ENCODE measurements around the gene APOLD1.
"Not testable (repeated sequence)": the region's sequence is repeated elsewhere in the genome, so short reads cannot be mapped to it uniquely, and the experiment has no call there.

The APOLD1 gene

DNA sequence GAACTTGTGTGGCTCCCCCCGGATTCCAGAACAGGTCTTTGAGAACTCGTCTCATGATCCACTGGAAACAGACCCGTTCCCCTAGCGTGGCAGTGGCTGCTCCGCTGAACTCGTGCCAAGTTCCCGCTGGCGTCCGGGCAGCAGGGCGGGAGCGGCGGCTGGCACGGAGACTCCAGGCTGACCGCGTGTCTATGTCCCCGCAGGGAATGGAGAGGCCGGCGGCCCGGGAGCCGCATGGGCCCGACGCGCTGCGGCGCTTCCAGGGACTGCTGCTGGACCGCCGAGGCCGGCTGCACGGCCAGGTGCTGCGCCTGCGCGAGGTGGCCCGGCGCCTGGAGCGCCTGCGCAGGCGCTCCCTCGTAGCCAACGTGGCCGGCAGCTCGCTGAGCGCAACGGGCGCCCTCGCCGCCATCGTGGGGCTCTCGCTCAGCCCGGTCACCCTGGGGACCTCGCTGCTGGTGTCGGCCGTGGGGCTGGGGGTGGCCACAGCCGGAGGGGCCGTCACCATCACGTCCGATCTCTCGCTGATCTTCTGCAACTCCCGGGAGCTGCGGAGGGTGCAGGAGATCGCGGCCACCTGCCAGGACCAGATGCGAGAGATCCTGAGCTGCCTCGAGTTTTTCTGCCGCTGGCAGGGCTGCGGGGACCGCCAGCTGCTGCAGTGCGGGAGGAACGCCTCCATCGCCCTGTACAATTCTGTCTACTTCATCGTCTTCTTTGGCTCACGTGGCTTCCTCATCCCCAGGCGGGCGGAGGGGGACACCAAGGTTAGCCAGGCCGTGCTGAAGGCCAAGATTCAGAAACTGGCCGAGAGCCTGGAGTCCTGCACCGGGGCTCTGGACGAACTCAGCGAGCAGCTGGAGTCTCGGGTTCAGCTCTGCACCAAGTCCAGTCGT lies 1.5 kb downstream of the APOLD1 start:
- peak; percentile 86 for DNase-seq

DNA sequence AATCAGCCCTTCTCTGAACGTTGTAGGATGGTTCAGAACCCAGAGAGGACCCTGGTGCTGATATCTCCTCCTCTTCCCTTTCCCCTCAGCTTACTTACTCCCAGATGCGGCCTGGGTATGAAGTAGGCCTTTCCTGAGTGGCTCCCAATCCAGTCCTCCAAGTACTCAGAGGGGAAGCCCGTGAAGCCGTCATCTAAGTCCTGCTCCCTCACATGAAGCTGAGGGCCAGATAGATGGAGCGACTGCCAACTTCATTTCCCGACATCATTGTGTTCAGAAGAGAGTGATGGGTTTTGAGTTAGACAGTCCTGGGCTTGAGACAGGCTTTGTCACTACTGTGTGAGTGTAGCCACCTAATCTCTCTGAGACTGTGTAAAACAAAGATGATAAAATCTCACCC lies 2.7 kb downstream of the APOLD1 start:
- DNase-seq, result peak; percentile 59

DNA sequence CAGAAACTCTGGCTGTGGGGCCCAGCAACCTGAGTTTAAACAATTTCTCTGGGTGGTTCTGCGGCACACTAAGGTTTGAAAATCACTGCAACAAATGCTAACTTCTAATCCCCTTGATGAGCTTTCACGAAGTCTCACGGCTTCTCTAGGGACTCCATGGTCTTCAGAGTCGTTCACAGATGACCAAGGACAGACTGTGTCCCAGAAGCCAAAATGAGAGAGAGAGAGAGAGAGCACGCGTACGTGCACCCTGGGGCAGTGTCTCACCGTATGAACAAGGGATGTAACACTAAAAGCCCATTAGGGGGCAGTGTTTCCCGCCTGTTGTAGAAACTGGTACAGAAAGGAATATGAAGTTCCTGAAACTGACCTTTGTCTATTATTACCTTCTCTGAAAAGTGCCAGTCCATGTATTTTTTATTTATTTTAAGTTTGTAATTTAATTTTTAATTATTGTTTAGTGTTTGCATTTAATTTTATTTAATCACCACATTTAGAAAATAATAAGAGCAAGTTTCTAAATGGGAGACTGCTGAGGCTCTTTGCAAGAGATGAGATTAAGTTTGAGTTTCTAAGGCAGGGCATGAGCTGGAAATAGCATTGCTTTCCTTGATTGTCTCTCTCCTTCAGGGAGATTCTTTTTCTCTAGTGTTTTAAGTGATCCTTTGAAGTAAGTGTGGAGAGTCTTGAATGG lies 3.4 kb downstream of the APOLD1 start:
- peak; percentile 70 for DNase-seq

- DNase-seq, result no peak
Observed at GRCh38 chr12:12790956-12791355, 5.5 kb downstream of the APOLD1 start.

GRCh38 chr12:12791756-12792369 lies 6.4 kb downstream of the APOLD1 start:
- DNase-seq, result no peak

DNA sequence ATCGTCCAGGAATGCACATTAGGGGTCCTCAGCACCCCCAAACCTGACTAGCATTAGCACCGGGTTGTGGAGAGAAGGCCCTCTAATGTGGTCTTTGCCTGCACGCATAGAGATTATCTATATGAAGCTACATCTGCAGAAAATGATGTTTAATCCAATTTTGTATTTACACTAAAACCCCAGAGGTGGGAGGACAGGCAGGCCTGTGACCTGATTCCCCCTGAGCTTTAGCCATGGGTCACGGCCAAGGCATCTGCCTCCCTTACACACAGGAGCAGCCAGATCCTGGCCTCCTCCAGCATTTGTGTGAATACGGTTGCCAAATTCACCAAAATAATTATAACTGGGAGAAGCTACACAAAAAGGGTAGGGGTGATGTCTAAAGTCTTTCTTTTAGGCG lies 7.0 kb downstream of the APOLD1 start:
- DNase-seq, result no peak

GRCh38 chr12:12794686-12795085 lies 9.2 kb downstream of the APOLD1 start:
- no peak for DNase-seq

- no peak for DNase-seq
Observed at GRCh38 chr12:12796171-12796570, 10.7 kb downstream of the APOLD1 start.

DNA sequence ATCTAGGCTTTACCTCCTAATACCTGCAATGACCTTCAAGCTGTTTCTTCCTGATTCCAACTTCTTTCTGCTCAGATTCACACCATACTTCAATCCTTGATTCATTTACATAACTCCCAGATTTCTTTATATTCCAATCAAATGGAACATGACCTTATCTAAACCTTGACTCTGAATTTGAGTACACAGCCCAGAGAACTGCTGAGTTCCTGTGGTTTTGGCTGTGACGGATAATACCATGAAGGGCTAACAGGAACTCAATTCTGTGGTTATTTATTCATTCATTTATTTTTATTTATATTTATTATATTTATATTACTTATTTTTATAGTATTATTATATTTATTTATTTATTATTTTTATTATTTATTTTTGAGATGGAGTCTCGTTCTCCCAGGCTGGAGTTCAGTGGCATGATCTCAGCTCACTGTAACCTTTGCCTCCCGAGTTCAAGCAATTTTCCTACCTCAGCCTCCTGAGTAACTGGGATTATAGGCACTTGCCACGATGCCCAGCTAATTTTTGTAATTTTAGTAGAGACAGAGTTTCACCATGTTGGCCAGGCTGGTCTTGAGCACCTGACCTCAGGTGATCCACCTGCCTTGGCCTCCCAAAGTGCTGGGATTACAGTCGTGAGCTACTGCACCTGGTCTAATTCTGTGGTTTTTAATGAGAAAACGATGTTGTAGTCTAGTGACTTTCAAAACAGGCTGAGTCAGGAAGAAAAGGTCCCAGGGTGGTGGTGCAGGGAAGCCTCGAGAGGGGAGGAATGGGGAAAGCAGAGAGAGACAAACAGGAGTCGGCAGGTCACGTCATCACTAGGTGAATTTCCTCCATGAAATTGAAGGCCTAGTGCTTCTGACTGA lies 11.7 kb downstream of the APOLD1 start:
- no peak for DNase-seq

DNA sequence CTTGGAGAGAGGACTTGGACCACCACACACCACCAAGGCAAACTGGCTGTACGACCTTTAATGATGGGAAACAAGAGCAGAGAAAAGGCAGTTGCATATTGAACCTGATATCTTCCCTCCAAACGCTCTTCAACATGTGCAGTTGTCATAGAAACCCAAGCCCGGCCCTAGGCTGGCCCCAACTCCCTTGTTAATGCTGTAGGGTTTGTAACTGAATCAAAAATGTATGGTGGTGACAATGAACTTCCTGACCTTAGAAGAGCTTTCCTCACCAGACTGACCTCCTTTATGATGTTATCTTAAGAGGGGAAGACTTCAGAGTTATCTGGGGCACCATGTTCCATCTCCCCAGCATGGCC lies 12.3 kb downstream of the APOLD1 start:
- no peak for DNase-seq

- no peak for DNase-seq
Observed at GRCh38 chr12:12798480-12798879, 13.0 kb downstream of the APOLD1 start.

DNA sequence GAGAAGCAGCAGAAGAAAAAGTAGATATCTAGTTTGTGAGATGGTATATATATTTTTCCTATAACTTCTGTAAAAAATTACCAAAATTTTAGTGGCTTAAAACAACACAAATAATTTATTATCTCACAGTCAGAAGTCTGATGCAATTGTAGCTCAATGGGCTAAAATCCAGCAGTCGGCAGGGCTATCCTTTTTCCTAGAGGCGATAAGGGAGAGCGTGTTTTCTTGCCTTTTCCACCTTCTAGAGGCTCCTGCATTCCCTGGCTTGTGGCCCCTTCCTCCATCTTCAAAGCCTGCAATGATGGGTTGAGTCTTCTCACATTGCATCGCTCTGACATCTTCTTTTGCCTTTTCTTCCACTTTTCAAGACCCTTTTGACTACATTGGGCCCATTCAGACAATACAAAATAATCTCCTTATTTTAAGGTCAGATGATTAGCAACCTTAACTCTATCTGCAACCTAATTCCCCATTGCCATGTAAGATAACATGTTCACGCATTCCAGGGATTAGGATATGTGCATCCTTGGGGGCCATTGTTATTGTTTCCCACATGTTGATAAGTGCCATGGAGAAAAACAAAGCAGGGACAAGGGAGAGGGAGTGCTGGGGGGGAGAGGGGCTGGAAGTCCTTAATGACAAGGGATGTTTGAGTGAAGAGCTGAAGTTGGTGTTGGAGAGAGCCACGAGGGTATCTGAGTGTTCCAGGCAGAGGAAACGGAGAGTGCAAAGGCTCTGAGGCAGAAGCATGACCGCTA lies 13.9 kb downstream of the APOLD1 start:
- no peak for DNase-seq

- DNase-seq, result no peak
Observed at GRCh38 chr12:12800406-12801180, 15.1 kb downstream of the APOLD1 start.

DNA sequence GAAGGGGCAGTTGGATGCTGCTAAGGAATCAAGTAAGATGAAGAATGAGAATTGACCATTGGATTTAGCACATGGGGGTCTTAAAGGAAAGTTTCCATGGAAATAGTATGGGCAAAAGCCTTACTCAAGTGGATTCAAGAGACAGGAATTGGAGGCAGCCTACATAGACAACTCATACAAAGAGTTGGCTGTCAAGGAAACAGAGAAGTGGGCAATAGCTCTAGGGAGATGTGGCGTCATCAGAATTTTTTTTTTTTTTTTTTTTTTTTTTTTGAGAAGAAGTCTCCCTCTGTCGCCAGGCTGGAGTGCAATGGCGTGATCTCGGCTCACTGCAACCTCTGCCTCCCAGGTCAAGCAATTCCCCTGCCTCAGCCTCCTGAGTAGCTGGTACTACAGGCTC lies 16.2 kb downstream of the APOLD1 start:
- DNase-seq, result not testable (repeated sequence)

- no peak for DNase-seq
Observed at GRCh38 chr12:12803186-12803585, 17.7 kb downstream of the APOLD1 start.

DNA sequence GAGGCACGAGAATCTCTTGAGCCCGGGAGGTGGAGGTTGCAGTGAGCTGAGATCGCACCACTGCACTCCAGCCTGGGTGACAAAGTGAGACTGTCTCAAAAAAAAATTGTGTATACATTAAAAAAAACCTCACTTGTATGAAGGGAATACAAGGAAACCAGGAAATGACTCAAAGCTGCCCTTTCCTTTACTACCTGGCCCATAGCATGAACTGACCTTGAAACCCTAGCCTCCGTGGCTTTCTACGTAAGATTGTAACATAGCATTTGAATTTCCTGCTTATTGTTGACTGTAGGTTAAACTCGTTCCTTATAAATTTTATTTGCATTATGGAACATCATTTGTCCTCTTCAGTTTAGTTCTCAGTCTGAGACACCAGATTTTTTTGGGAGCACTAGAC lies 18.6 kb downstream of the APOLD1 start:
- no peak for DNase-seq

GRCh38 chr12:12804432-12804886 lies 19.0 kb downstream of the APOLD1 start:
- DNase-seq, result no peak

GRCh38 chr12:12806784-12807516 lies 21.5 kb downstream of the APOLD1 start:
- no peak for DNase-seq

GRCh38 chr12:12807517-12807903 lies 22.1 kb downstream of the APOLD1 start:
- DNase-seq, result not testable (repeated sequence)

DNA sequence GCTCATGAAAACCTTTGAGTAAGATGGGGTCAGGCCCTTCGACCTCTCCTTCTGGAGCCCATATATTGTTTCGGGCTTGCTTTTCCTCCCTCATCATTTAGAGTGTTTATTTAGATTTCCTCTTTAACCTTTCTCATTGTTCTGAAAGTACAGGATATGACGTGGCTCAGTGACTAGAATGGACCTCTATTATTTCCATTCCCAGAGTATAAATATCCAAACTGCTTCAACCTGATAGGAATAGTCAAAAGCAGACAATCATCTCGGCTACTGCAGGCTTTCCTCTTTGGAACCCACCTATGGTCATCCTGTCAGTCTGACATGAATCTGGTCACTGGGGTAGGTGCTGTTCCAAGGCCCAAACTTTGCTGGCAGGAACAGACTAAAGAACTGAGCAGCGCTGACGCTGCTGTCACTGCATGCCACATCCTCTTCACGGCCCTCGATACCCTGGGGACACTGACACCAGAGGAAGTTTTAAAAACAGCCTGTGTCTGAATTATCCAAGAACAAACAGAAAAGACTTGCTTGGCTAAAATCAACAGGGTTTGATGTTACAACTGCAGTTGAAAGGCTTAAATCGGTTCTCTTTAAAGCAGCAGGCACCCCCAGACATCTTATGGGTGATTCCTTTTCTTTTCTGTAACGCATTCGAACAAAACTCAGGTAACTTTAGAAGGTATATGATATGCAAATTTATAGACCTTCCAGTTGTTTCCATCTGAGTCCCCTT lies 22.7 kb downstream of the APOLD1 start:
- peak; percentile 66 for DNase-seq
